Hindlimb muscle (tissue), 1 donor: ENCODE data around the gene TBCD. TPM values are rescaled to one million over a fixed set of nuclear protein-coding genes. Genes with fewer than 3 reads are reported as not detected.

Experiments
- DNase-seq: peaks from one replicate; pipeline ENCODE4 v3.0.0-alpha.2; 2013
- polyA plus RNA-seq: library from polyadenylated mRNA; unstranded; fragments of 120-200 nt; gene quantifications from one replicate; pipeline ENCODE4 v1.2.1, GENCODE V29; 2013; ENCODE audit not compliant: insufficient read length

Gene TBCD
- polyA plus RNA-seq, 1 donor: 69.8 TPM

DNA sequence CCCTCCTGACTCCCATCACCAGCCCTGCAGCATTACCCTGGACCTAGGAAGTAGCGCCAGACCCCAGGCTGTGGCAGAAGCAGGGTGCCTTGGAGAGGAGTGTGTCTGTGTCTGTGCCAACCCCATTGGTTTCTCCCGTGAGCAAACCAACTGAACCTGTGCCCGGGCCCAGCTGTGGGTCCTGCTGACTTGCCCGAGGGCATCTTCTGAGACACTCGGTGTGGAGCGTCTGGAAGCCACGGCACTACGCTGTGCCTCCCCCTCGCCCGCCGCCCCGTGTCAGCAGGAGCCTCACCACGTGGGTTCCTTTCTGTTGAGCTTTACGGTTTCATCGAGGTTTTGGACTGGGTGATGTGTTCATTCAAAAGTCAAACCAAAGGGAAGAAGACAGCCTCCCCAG lies 60.2 kb downstream of the TBCD start:
- no peak for DNase-seq

DNA sequence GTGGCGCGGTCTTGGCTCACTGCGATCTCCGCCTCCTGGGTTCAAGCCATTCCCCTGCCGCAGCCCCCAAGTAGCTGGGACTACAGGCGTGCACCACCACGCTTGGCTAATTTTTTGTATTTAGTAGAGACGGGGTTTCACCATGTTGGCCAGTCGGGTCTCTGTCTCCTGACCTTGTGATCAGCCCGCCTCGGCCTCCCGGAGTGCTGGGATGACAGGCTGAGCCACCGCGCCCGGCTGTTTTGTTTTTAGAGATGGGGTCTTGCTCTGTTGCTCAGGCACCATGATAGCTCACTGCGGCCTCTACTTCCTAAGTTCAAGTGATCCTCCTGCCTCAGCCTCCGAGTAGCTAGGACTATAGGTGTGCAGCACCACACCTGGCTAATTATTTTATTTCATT lies 60.7 kb downstream of the TBCD start:
- DNase-seq: no peak

DNA sequence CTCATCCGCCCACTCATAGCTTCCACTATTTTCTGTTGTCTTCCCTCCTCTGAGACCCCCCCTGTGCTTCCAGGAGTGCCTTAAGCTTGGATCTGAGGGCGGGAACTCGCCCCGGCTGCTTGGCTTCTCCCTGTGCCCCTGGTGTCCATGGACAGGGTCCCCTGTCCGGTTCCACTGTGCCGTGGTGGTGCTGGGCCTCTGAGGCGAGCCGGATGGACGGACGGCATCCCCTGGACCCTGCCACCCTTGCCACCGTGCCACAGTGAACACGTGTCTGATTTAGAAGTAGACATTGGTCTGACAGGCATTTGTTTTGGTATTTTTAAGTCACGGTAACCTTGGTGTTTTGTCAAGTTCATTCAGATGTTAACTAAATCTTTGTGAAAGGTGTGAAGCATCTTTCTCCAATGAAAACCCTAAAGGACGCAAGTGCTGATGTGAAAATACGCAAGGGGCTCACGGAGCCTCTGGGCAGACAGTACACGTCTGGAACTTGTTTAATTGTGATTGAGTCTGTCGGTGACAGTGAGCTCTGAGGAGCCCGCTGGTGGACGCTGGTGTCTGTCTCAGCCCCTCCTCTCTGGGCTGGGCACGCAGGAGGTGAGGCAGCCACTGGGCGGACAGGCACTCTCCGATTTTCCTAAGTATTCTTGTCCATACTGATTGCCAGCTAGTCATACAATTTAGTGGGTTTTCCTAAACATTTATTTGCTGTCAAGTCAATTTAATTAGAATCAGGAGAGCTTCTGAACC lies 61.6 kb downstream of the TBCD start:
- DNase-seq: no peak

DNA sequence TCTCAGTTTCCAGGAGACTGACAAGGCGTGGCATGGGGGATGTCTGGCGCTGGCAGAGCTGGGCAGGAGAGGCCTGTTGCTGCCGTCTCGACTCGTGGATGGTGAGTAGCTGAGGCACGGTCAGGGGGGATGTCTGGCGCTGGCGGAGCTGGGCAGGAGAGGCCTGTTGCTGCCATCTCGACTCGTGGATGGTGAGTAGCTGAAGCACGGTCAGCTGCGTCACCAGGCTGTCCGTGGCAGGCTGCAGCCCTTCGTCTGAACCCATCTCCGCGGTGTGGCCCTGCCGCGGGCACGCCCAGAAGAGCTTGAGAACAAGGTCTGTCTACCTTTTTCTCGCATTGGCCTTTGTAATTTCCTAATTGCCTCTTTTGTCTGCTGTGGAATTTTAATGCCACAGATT lies 63.0 kb downstream of the TBCD start:
- no peak for DNase-seq

DNA sequence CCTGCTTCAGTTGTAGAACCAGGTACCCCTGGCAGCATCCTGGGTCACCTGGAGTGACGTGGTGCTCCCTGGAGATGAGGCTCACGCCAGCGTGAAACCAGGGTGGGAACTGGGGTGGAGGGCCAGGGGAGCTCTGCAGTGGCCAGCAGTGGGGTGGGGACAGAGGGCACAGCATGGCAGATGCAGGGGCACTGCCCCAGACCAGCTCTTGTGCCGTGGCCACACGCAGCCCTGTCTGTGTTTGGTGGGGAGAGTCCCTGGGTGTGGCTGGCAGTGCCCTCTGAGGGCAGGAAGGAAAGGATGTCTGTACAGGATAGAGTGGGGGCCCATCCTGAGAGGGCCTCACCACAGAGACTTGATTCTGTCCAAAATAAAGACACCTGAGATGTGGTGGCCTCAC lies 63.5 kb downstream of the TBCD start:
- DNase-seq: no peak

DNA sequence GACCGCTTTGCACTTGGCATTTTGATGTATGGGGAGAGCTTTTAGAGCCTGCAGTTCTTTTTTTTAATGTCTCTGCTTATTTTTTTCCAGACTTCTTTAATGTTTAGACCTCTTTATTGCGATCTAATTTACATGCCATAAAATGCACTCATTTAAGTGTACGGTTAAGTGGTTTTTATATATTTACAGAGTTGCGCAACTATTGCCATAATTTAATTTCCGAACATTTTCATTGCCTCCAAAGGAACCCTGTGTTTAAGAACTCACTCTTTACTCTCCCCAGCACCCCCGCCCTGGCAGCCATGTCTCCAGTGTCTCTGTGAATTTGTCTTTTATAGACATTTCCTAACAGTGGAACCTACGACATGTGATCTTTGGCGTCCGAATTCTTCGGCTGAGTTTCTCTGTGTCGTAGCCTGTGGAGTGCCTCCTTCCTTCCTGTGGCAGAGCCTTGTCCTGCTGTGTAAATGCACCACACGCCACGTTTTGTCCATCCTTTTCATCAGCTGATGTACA lies 64.0 kb downstream of the TBCD start:
- no peak for DNase-seq

DNA sequence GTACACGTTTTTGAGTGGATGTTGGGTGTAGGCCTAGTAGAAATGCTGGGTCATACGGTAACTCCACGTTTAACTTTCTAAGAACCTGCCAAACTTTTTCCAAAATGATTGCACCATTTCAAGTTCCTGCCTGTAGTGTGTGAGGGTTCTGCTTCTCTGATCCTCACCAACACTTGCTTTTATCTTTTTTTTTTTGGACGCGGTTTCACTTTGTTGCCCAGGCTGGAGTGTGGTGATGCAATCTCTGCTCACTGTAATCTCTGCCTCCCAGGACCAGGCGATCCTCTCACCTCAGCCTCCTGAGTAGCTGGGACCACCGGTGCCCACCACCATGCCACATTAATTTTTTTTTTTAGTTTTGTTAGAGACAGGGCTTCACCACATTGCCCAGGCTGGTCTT lies 64.5 kb downstream of the TBCD start:
- no peak for DNase-seq

DNA sequence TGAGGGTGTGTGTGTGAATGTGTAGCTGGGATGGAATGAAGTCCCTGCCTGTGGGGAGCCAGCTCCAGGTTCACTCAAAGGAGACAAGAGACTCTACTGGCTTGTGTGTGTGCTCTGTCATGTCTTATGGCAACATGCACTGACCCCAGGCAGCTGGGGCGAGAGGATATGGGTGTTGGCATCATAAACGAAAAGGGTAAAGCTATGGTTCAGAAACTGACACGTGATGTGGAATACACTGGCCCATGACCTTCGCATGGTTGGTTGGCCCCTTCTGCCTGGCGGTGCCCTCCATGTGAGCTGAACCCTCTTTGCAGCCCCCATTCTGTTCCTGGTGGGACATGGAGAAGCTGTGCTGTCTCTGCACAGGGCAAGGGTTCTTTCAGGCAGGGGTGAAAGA lies 66.1 kb downstream of the TBCD start:
- DNase-seq: no peak

DNA sequence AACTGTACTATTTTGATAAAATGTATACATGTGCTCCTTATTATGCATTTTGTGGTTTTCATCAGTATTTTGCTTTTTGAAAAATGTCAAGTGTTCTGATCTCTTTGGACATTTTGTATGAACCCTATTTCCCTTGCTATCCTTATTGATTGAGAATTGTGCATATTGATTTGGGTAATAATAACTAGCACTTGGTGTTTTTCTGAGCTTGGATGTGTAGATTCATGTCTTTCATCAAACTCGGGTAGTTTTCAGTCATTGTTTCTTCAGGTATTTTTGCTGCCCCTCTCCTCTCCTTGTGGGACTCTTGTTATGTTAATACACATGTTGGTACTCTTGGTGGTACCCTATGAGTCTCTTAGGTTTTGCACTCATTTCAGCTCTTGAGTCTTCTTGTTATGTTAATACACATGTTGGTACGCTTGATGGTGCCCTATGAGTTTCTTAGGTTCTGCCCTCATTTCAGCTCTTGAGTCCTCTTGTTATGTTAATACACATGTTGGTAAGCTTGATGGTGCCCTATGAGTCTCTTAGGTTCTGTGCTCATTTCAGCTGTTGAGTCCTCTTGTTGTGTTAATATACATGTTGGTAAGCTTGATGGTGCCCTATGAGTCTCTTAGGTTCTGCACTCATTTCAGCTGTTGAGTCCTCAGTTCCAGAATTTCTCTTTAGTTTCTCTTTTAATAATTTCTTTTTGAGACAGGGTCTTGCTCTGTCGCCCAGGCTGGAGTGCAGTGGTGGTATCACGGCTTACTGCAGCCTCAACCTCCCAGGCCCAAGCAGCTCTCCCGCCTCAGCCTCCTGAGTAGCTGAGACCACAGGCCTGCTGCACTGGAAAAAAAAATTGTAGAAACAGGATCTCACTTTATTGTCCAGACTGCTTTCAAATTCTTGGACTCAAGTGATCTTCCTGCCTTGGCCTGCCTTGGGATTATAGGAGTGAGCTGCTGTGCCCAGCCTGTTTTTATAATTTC lies 68.7 kb downstream of the TBCD start:
- DNase-seq: no peak

DNA sequence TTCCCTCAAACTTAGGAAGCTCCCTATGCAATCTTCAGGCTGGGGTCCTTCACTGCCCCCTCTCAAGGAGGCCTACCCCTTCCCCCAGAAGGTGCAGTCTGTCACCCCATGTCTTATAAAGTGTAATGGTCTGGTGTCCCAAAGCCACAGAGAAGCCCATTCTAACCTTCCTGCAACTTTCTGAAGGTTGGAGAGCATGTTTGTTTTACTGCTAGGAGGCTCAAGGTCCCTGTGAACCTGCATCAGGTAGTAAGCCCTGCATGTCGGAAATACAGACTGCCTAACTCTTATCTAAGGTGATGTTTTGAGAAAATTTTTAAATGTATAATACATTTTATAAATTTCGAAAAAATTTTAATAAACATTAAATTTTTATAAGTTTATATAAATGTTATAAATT lies 69.7 kb downstream of the TBCD start:
- no peak for DNase-seq

DNA sequence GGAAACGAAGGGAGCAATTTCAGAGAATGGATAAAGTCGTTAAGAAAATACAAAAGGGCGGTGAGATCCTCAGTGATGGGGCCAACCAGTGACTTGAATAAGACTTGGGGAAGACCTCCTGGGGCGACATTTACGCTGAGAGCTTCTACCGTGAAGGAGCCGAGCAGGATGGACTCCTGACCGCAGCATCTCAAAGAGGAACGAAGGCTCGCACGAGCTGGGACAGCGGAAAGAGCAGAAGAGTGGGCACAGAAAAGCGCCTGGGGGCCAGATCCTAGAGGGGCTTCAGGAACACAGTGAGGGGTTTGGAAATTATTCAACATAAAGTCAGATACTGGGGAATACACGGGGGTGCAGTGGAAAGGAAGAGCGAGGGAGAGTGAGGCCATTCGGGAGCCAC lies 70.4 kb downstream of the TBCD start:
- DNase-seq: no peak

DNA sequence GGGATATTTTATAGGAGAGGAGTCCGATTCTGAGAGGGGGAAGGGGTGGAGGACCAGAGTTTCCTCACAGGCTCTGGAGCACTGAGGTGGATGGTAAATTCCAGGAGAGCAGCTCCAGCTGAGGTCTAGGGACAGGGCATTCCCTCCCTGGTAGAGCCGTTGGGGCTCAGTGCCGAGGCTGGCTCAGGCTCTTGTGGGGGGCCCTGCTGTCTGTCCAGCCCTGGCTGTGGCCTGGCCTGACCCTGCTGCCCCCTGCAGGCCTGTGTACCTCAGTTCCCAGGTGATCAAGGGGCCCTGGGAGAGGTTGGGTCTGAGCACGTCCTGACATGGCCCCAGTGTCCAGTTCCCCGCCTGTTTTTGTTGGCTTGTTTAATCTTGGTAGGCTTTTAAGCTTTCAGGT lies 71.1 kb downstream of the TBCD start:
- DNase-seq: no peak

DNA sequence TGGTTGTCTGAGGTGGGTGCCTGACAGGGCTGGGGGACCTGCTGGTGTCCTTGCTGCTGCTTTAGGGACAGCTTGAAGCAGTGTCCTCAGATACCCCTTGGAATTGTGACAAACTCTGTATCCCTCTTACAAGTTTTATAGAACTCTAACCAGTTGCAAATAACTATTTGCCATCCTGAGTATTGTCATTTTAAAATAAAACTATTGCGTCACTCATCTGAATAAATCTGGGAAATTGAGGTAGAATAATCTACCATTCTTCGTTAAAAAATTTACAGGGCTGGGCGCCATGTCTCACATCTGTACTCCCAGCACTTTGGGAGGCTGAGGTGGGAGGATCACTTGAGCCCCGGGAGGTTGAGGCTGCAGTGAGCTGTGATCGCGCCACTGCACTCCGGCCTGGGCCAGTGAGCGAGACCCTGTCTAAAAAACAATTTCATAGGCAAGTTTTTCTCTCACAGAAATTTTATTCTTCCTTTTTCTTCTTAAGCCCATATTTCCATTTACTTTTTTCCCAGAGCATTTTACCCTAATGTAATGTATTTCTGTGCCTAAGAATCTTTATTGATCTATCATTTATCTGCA lies 73.8 kb downstream of the TBCD start:
- DNase-seq: no peak

DNA sequence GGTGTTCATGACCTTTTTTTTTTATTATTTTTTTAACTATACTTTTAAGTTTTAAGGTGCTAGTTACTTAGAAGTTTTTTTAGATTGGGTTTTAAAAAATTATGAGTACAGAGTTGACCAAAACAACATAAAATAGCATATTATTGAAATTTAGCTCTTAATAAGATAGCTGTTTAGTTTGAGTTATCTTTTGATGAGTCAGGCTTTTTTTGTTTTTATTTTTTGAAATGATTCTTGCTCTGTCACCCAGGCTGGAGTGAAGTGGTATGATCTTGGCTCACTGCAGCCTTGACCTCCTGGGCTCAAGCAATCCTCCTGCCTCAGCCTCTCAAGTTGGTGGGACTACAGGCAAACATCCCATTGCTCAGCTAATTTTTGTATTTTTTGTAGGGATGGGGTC lies 74.3 kb downstream of the TBCD start:
- DNase-seq: no peak

DNA sequence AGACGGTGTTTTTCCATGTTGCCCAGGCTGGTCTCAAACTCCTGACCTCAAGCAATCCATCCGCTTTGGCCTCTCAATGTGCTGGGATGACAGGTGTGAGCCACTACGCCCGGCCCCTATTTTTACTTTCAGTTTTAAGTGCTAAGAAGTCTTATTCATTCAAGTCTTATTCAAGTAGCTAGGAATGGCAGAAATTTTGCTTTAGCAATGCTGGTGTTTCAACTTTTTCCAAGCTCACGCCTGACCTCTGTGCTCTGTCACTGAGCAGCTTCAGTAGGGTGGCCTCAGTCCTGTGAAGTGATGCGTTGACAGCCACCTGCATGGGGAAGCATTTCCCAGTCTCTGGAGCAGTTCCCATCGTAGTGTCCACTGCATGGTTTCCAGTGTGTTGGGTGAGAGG lies 75.1 kb downstream of the TBCD start:
- DNase-seq: no peak

DNA sequence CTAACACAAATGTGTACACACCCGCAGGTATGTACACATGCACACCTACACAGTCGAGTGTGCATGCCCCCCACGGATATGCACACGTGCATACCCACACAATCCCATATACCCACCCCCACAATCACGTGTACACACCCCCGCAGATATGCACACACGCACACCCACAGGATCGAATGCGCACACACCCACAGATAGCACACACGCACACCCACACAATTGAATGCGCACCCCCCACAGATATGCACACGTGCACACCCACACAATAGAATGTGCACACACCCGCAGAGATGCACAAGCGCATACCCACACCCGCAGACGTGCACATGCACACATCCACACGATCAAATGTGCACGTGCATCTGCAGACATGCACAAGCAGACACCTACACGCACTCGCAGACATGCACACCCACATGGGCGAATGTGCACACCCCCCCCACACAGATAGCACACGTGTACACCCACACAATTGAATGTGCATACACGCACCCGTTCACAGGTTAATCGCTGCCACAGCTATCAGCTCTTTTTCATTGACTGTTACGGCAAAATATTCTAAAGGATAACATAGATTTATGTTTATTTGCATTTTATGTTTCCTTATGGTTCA lies 77.1 kb downstream of the TBCD start:
- no peak for DNase-seq

DNA sequence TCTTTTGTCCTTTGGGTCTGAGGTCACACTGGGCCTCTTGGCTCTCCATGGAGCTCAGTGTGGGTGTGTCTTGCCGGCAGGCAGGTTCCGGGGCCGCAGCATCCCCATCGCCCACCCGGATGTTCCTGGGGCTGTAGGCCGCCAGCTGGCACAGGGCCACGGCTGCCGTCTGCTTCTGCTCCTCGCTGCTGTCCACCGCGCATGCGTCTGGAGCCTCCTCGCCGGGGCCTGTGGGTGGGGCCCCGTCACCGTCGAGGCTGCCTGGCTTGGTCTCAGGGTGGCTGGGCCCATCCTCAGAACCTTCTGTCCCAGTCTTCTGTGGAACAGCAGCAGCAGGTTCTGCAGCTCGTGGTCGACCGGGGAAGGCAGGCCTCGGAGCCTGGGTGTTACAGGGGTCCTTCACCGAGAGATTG lies 78.4 kb downstream of the TBCD start:
- peak; percentile 63 for DNase-seq

DNA sequence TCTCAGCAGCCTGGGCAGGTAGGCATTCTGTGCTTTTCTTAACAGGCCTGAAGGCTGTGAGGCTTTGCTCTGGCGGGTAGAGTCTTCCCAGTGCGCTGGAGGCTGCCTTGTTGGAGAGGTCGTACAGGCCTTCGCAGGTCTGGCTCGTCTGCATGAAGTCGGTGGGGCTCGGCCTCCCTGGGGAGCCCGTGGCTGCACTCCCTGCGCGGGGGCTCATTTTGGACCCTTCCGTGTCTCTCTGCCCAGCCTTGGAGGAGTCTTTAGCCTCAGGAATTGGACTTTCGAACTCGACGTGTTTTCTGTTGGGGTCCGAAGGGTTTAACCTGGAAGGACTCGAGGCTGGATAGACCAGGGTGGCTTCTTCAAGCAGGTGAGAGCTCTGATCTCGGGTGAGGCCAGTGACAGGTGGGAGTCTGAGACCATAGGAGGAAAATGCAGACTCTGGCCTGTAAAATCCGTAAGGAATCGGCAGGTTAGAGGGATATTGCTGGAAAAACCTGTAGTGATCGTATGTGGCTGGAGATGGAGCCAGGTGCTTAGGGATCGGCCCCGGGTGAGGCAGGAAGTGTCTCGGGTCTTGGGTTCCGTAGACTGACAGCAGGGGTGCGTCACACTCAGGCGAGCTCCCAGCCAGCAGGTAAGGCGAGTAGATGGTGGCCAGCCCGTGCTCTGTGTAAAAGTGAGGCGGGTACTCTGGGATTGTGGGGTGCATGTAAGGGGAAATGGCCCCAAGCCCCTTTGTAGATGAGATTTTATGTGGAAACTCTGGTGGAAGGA lies 79.4 kb downstream of the TBCD start:
- DNase-seq: no peak

DNA sequence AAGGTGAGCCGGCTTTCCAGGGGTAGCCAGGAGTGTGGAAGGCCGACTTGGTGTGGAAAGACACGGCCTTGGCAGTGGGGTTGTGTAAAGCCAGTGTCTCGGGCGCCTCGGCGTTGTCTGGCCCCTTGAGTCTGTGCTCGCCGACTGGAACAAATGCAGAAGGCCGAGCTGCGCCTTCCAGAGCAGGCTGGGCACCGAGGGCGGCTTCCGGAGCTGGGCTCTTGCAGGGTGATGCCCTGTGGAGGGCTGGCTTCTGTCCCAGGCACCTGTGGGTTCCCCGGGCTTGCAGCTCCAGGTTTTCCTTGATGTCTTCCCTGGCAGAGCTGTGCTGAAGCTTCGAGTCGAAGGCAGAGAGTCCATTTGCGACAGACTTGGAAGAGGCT lies 79.9 kb downstream of the TBCD start:
- DNase-seq: no peak

DNA sequence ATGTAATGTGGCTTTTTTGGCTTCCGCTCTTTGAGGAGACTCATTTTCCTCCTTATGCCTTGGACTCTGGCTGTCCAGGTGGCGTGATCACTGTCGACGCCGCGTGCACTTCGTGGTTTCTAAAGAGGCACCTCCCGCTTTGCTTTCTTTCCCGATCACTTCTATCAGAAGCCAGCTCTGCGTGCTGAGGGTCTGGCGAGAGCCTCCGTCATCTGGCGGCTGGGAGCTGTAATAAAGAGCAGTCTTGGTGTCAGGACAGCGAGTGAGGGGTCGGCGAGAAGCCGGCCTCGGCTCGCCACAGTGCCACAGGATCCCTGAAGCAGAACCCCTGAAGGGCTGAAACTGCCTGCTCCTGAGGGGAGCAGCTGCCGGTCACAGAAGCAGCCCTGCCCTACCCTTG lies 80.5 kb downstream of the TBCD start:
- DNase-seq: no peak

DNA sequence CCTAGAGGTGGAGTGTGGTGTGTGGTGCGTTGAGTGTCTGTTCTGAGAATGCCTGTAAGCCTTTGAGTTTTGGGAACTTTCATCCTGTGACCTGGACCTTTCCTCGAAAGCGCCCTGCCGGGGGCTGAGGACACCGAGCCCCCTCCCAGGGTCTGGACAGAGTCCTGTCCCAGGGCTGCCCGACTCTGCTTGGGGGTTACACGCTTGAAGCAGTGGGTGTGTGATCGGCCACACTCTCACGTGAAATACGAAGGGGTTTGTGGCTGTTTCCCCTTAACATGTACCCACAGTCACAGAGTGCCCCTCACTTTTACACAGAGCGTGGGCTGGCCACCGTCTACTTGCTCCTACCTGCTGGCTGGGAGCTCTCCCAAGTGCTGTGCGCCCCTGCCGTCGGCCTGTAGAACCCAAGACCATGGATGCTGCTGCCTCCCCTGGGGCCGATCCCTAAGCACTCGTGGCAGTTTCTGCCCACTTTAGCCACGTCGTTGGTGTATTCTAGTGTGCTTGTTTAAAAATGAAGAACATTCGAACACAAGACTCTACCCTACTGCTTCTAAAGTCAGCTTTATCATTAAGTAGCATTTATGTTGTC lies 81.1 kb downstream of the TBCD start:
- no peak for DNase-seq

DNA sequence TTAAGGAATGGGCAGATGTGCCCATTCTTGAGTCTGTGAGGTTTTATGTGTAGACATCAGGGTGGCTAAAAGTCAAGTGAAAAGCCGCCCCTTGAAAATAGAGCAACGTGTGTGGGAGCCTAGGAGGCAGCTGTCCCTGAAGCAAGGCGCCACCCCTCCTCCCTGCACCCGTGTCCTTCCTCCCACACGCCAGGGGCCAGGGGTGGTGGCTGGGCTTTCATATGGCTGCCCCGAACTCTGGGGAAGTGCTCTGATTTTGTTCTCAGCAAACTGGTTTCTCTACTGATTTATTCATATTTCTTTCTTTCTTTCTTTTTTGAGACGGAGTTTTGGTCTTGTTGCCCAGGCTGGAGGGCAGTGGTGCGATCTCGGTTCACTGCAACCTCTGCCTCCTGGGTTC lies 83.3 kb downstream of the TBCD start:
- no peak for DNase-seq
